SK-N-MC (cell line): Measurements from ENCODE around the gene ERH.
"Not testable (repeated sequence)": the region's sequence is repeated elsewhere in the genome, so short reads cannot be mapped to it uniquely, and the experiment has no call there.

Source experiments
- DNase-seq: peaks from one replicate; pipeline ENCODE4 v3.0.0-alpha.2; 2011; ENCODE audit warnings: low read depth, low spot score
- H3K27ac ChIP-seq: fragments of 200-600 bp; sonication (generic); 2 replicates; pipeline ENCODE4 v1.5.1; 2016; ENCODE audit warnings: mixed run types
- H3K36me3 ChIP-seq: fragments of 200-600 bp; sonication (generic); 2 replicates; pipeline ENCODE4 v1.6.1; 2017; ENCODE audit warnings: antibody characterized with exemption, low read length, mixed read lengths; ENCODE audit not compliant: insufficient read depth
- H3K4me3 ChIP-seq: fragments of 200-600 bp; sonication (generic); 2 replicates; pipeline ENCODE4 v1.5.1; 2016
- H3K9ac ChIP-seq: fragments of 200-600 bp; sonication (generic); 2 replicates; pipeline ENCODE4 v1.8.0; 2017; ENCODE audit warnings: mixed run types, mixed read lengths; ENCODE audit not compliant: insufficient read length
- H3K9me3 ChIP-seq: fragments of 200-600 bp; sonication (generic); 2 replicates; pipeline ENCODE4 v1.6.1; 2017; ENCODE audit warnings: low read depth, mild to moderate bottlenecking, antibody characterized with exemption, low read length, moderate library complexity, mixed read lengths
- EZH2 ChIP-seq: fragments of 200-600 bp; sonication (generic); IDR thresholded peaks from one replicate; pipeline ENCODE4 v1.6.1; 2017; ENCODE audit warnings: antibody characterized with exemption
- FOXP2 ChIP-seq: optimal IDR thresholded peaks from 2 replicates; pipeline ENCODE3; 2011; ENCODE audit warnings: mild to moderate bottlenecking, moderate library complexity; ENCODE audit not compliant: insufficient read depth; ENCODE audit errors: extremely low read length, control extremely low read depth
- POLR2AphosphoS5 ChIP-seq: IDR thresholded peaks from 2 replicates; pipeline ENCODE4 v1.6.1; 2012; ENCODE audit warnings: mild to moderate bottlenecking, low read depth, low read length, borderline replicate concordance

ERH gene

DNA sequence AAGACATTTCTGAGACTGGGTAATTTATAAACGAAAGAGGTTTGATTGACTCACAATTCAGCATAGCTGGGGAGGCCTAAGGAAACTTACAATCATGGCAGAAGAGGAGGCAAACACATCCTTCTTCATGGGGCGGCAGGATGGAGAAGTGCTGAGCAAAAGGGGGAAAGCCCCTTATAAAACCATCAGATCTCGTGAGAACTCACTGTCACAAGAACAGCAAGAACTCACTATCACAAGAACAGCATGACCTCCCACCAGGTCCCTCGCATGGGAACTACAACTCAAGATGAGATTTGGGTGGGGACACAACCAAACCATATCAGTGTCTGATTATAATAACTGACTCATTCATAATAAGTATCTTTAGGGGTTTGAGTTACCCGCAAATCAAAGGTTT, 6.8 kb upstream of the ERH start:
- Histone ChIP-seq H3K9me3 (no peaks in the 10 kb centered on the region), H3K4me3 (no peak overlapping the region), H3K36me3 (peaks cover 17% of the 10 kb centered on the region), H3K9ac (no peak overlapping the region), H3K27ac (no peak overlapping the region)
- no peak for DNase-seq
- TF ChIP-seq FOXP2 = no peak
- TF ChIP-seq EZH2 = no peak
- no peak for TF ChIP-seq POLR2AphosphoS5

GRCh38 chr14:69404478-69404877, 6.4 kb upstream of the ERH start:
- Histone ChIP-seq H3K36me3 (peaks cover 17% of the 10 kb centered on the region), H3K27ac (no peak overlapping the region), H3K9me3 (no peaks in the 10 kb centered on the region), H3K4me3 (no peak overlapping the region), H3K9ac (no peak overlapping the region)
- TF ChIP-seq EZH2 (no peak), POLR2AphosphoS5 (no peak)
- DNase-seq = no peak

- H3K4me3 ChIP-seq = no peak overlapping the region
Measured at GRCh38 chr14:69401841-69402240, 3.7 kb upstream of the ERH start.

GRCh38 chr14:69400154-69400553, 2.1 kb upstream of the ERH start:
- H3K36me3 ChIP-seq = peaks cover 31% of the 10 kb centered on the region
- H3K27ac ChIP-seq = no peak overlapping the region
- DNase-seq = no peak
- peak overlapping the region; percentile 97 for H3K4me3 ChIP-seq
- no peak for TF ChIP-seq POLR2AphosphoS5
- no peak for TF ChIP-seq FOXP2
- TF ChIP-seq EZH2 = no peak
- no peaks in the 10 kb centered on the region for H3K9me3 ChIP-seq
- H3K9ac ChIP-seq = peak overlapping the region; percentile 99

More at GRCh38 chr14:69401841-69402240, 3.7 kb upstream of the ERH start:
- Histone ChIP-seq H3K27ac (no peak overlapping the region), H3K9ac (no peak overlapping the region), H3K36me3 (peaks cover 22% of the 10 kb centered on the region), H3K9me3 (no peaks in the 10 kb centered on the region)
- no peak for DNase-seq
- TF ChIP-seq EZH2 (no peak), FOXP2 (no peak), POLR2AphosphoS5 (no peak)

DNA sequence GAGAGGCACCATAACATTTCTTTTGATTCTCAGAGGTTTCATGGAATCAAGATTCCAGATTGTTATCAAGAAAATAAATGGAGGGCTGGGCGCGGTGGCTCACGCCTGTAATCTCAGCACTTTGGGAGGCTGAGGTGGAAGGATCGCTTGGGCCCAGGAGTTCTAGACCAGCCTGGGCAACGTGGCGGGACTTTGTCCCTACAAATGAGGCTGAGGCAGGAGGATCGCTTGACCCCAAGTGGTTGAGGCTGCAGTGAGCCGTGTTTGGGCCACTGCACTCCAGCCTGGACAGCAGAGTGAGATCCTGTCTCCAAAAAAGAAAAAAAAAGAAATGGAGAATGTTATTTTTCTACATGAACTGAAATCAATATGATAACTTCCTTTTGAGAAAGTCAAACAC, 1.7 kb upstream of the ERH start:
- TF ChIP-seq FOXP2 (no peak), POLR2AphosphoS5 (no peak), EZH2 (no peak)
- Histone ChIP-seq H3K9me3 (no peaks in the 10 kb centered on the region), H3K36me3 (peaks cover 31% of the 10 kb centered on the region), H3K9ac (peak overlapping the region; percentile 99), H3K4me3 (peak overlapping the region; percentile 97), H3K27ac (no peak overlapping the region)
- no peak for DNase-seq

DNA sequence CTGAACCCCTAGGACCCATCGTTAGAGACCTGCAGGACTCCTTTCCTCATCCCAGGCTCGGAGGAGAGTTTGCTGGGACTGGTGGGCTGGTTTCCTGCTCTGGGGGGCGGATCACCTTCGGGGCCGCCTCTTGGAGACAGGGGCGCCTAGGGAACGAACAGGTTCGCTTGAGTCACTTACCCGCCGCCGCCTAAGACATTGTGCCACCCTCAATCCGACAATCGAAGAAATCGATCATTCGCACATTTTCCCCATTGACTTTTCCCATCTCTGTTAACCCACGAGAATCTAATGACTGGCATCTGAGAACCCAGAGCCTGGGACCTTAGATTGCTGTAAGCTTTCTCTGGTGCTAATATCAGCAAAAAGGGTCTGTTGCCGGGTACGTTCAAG, 715 bp upstream of the ERH start:
- Histone ChIP-seq H3K27ac (peak overlapping the region; percentile 3; the same call in 1 of the 2 replicates), H3K36me3 (peaks cover 35% of the 10 kb centered on the region), H3K9ac (peak overlapping the region; percentile 99), H3K4me3 (peak overlapping the region; percentile 97), H3K9me3 (no peaks in the 10 kb centered on the region)
- no peak for DNase-seq
- TF ChIP-seq EZH2 (no peak), POLR2AphosphoS5 (no peak), FOXP2 (no peak)

DNA sequence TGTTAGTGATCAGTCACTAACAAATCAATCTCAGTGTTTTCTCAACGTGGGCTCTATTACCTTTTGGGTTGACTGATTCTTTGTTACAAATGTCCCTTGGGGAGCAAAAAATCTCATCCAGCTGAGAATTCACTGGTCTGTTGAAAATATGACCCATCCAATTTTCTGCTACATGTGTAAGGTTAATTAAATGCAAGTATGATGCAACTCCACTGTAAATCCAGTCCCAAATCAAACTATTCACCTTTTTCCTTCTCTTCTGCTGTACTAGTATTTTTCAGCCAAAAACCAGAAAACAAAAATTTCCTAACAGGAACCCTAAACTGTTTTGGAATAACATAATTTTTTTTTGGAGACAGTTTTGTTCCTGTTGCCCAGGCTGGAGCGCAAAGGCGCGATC, 2.2 kb downstream of the ERH start:
- peaks cover 62% of the 10 kb centered on the region for H3K36me3 ChIP-seq
- peak overlapping the region; percentile 62 for H3K27ac ChIP-seq
- peak overlapping the region; percentile 56 for H3K9ac ChIP-seq
- no peaks in the 10 kb centered on the region for H3K9me3 ChIP-seq
- TF ChIP-seq FOXP2 (no peak), POLR2AphosphoS5 (no peak), EZH2 (no peak)
- no peak for DNase-seq
- peak overlapping the region; percentile 45 for H3K4me3 ChIP-seq

DNA sequence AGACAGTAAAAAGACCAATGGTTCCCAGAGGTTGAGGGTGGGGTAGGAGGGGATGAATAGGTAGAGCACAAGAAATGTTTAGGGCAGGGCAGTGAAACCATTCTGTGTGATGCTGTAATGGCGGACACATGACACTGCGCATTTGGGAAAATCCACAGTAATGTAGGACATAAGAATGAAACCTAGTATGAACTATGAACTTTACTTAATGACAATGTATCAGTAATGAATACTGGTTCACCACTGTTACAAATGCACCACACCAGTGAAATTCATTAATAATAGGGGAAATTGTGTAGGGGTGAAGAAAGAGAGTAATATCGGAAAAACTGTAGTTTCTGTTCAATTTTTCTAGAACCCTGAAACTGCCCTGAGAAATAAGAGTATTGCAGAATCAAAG, 5.6 kb downstream of the ERH start:
- no peak for TF ChIP-seq EZH2
- TF ChIP-seq FOXP2 = no peak
- no peak for TF ChIP-seq POLR2AphosphoS5
- Histone ChIP-seq H3K36me3 (peaks cover 95% of the 10 kb centered on the region), H3K9me3 (no peaks in the 10 kb centered on the region), H3K4me3 (no peak overlapping the region), H3K27ac (no peak overlapping the region), H3K9ac (no peak overlapping the region)
- no peak for DNase-seq

GRCh38 chr14:69391400-69391799, 6.7 kb downstream of the ERH start:
- not testable (repeated sequence) for H3K4me3 ChIP-seq, H3K9me3 ChIP-seq, DNase-seq, H3K27ac ChIP-seq, H3K9ac ChIP-seq
- peaks cover 97% of the 10 kb centered on the region for H3K36me3 ChIP-seq

DNA sequence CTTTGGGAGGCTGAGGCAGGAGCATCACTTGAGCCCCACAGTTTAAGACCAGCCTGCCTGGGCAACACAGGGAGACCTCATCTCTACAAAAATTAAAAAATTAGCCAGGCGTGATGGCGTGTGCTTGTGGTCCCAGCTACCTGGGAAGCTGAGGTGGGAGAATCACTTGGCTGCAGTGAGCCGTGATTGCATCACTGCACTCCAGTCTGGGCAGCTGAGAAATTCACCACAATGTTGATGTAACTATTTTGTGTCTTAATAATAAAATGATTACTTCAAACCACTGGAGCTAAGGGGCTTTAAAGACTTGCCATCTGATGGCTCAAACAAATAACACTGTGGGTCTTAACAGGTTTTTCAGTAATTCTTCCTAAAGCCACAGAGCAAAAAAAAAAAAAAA, 10.8 kb downstream of the ERH start:
- no peak for DNase-seq
- no peak overlapping the region for H3K4me3 ChIP-seq
- no peak overlapping the region for H3K27ac ChIP-seq
- H3K36me3 ChIP-seq = peaks cover 97% of the 10 kb centered on the region
- H3K9me3 ChIP-seq = no peaks in the 10 kb centered on the region
- TF ChIP-seq FOXP2 (no peak), POLR2AphosphoS5 (no peak), EZH2 (no peak)
- no peak overlapping the region for H3K9ac ChIP-seq

GRCh38 chr14:69378274-69378673, 19.8 kb downstream of the ERH start:
- DNase-seq = no peak
- TF ChIP-seq POLR2AphosphoS5 (no peak), EZH2 (no peak), FOXP2 (no peak)
- H3K9ac ChIP-seq = no peak overlapping the region
- H3K36me3 ChIP-seq = peaks cover 83% of the 10 kb centered on the region
- H3K27ac ChIP-seq = no peak overlapping the region
- H3K4me3 ChIP-seq = no peak overlapping the region
- no peaks in the 10 kb centered on the region for H3K9me3 ChIP-seq
